Upper lobe of right lung (tissue), 1 donor: ENCODE data around the gene IFRD1. TPM values are rescaled to one million over a fixed set of nuclear protein-coding genes. Genes with fewer than 3 reads are reported as not detected.

Source experiments
- ATAC-seq: fragments of 200-7000 bp; cut with Tn5 transposase; one replicate; pipeline ENCODE4 v1.9.1; 2020; ENCODE audit warnings: mild to moderate bottlenecking, moderate library complexity
- DNase-seq: peaks from one replicate; pipeline ENCODE4 v3.0.0-alpha.2; 2020
- H3K27ac ChIP-seq: fragments of 200-600 bp; one replicate; pipeline ENCODE4 v1.8.0; 2022
- H3K27me3 ChIP-seq: fragments of 200-600 bp; one replicate; pipeline ENCODE4 v1.8.0; 2022; ENCODE audit warnings: mild to moderate bottlenecking
- H3K36me3 ChIP-seq: fragments of 200-600 bp; one replicate; pipeline ENCODE4 v1.8.0; 2022
- H3K4me1 ChIP-seq: fragments of 200-600 bp; one replicate; pipeline ENCODE4 v1.8.0; 2022
- H3K4me3 ChIP-seq: fragments of 200-600 bp; one replicate; pipeline ENCODE4 v1.8.0; 2022; ENCODE audit warnings: mild to moderate bottlenecking
- H3K9me3 ChIP-seq: fragments of 200-600 bp; one replicate; pipeline ENCODE4 v1.8.0; 2022
- CTCF ChIP-seq: fragments of 200-600 bp; IDR thresholded peaks from one replicate; pipeline ENCODE4 v1.8.0; 2022; ENCODE audit warnings: antibody characterized with exemption
- intact Hi-C: fragments of 100-400 bp; cut with DNase I; formaldehyde crosslinking; loops from one replicate; pipeline ENCODE4 v1.11.0; 2022
- total RNA-seq: library from RNA; stranded (reverse); fragmentation: NEBNext Ultra II Directional; extraction: Animal tissue kit (Norgen Biotek cat#: 25700); gene quantifications from one replicate; pipeline ENCODE4 v1.2.1, GENCODE V29; 2021
- donor health status: DM: no; HTN: yes; CAD: no; lungs with severe emphysema.

IFRD1 gene
- total RNA-seq, 1 donor from 2014 or later: 49.9 TPM

GRCh38 chr7:112462236-112462635 lies 12.0 kb downstream of the IFRD1 start:
- Histone ChIP-seq H3K9me3 (no peaks in the 10 kb centered on the region), H3K4me3 (no peak overlapping the region), H3K27me3 (no peaks in the 10 kb centered on the region), H3K36me3 (peaks cover 100% of the 10 kb centered on the region), H3K27ac (no peak overlapping the region), H3K4me1 (peaks cover 12% of the 10 kb centered on the region)
- ATAC-seq (peak; percentile 85), DNase-seq (no peak)
- intact Hi-C loops: no loop called here
- no peak for TF ChIP-seq CTCF

DNA sequence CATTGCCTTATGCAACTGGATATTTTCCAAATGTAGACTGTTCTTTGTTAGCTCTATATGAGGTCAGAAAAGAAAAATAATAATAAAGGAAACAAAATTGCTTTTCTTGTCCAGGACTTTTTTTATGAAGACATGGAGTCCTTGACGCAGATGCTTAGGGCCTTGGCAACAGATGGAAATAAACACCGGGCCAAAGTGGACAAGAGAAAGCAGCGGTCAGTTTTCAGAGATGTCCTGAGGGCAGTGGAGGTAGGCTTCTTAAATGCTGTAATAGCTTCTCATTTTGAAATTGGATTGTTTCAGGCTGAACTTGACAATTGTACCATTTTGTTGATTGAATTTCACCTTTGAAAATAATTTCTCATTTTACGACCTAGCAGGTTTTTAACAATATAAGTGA lies 17.6 kb downstream of the IFRD1 start:
- peaks cover 100% of the 10 kb centered on the region for H3K36me3 ChIP-seq
- intact Hi-C loops: no loop called here
- ATAC-seq: no peak
- peaks cover under 1% of the 10 kb centered on the region for H3K4me1 ChIP-seq
- H3K27ac ChIP-seq: no peak overlapping the region
- no peaks in the 10 kb centered on the region for H3K27me3 ChIP-seq
- no peaks in the 10 kb centered on the region for H3K9me3 ChIP-seq
- DNase-seq: no peak
- no peak overlapping the region for H3K4me3 ChIP-seq
- TF ChIP-seq CTCF: no peak

DNA sequence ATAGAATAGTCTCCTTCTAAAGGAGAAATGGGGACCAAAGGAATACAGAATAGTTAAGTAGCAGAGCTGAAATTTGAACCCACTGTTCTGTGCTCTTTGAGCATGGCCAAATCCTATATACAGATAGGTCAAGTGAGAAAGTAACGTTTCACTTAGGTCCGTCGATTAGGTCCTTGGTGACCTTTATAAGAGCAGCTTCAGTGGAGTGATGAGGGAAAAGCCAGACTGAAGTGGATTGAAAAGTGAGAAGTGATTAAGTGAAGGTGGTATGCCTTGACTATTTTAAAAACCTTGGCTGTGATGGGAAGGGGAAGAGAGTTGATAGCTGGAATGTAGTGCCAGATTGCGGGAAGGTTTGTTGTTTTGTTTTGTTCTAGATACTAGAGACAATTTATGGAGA lies 19.9 kb downstream of the IFRD1 start:
- H3K27me3 ChIP-seq: no peaks in the 10 kb centered on the region
- DNase-seq (no peak), ATAC-seq (no peak)
- peaks cover 99% of the 10 kb centered on the region for H3K36me3 ChIP-seq
- TF ChIP-seq CTCF: no peak
- no peaks in the 10 kb centered on the region for H3K4me1 ChIP-seq
- no peaks in the 10 kb centered on the region for H3K9me3 ChIP-seq
- intact Hi-C loops: no loop called here
- H3K4me3 ChIP-seq: no peak overlapping the region
- no peak overlapping the region for H3K27ac ChIP-seq

- H3K27me3 ChIP-seq: no peaks in the 10 kb centered on the region
- H3K4me3 ChIP-seq: no peak overlapping the region
- peaks cover 77% of the 10 kb centered on the region for H3K36me3 ChIP-seq
- peaks cover 6% of the 10 kb centered on the region for H3K4me1 ChIP-seq
- DNase-seq (no peak), ATAC-seq (no peak)
- intact Hi-C loops: no loop called here
- H3K27ac ChIP-seq: no peak overlapping the region
- H3K9me3 ChIP-seq: no peaks in the 10 kb centered on the region
- no peak for TF ChIP-seq CTCF
These were observed 26.3 kb downstream of the IFRD1 start for GRCh38 chr7:112476390-112477052.

DNA sequence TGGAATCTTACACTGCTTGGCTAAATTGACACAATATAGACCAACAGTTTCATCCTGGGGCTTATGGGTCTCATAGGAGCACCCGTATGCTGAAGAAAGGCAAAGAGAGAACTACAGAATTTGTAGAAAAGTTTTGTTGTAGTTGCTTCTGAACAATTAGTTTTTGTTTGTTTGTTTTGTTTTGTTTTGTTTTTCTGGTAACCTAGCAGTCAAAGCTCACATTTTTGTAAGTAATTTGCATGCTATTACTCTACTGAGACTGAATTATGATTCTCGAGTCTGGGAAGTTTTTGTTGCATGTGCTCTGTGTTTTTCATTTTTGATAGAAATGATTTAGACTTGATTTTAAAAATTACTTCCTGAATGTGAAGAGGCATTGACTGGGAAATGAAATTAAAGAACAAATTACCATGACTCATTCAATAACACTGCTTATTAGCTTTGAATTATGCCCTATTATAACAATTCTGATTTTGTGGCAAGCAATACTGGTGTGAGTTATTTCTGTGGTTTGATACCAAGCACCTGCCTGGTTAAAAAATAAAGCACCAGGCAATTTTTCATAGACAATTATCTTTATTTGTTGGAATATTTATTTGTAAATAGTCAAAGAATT lies 31.0 kb downstream of the IFRD1 start:
- intact Hi-C loops: no loop called here
- no peaks in the 10 kb centered on the region for H3K27me3 ChIP-seq
- H3K36me3 ChIP-seq: peaks cover 30% of the 10 kb centered on the region
- DNase-seq (no peak), ATAC-seq (no peak)
- no peaks in the 10 kb centered on the region for H3K9me3 ChIP-seq
- no peak for TF ChIP-seq CTCF
- H3K4me3 ChIP-seq: no peak overlapping the region
- no peak overlapping the region for H3K27ac ChIP-seq
- H3K4me1 ChIP-seq: peaks cover 24% of the 10 kb centered on the region
